ENCODE measurements around the gene FAM120A. TPM values are rescaled to one million over a fixed set of nuclear protein-coding genes. Genes with fewer than 3 reads are reported as not detected.

The FAM120A gene
- total RNA-seq, 2 donors from 2014 or later, result 38.3 to 46.1 TPM

DNA sequence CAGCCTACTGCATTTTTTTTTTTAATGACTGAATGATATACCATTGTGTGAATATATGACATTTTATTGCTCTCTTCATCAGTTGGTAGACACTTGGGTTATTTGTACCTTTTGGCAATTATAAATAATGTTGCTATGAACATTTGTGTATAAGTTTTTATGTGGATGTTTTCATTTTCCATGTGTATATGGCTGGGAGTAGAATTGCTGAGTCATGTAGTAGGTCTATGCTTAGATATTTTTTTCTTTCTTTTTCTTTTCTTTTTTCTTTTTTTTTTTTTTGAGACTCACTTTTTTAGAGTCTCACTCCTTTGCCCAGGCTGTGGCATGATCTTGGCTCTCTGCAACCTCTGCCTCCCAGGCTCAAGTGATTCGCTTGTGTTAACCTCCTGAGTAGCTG lies 34.8 kb downstream of the FAM120A start:
- H3K4me1 Mint-ChIP-seq, result peaks cover 5% of the 10 kb centered on the region
- no peak overlapping the region for H3K4me3 ChIP-seq (ENCODE audit: low read length)
- H3K27ac ChIP-seq (ENCODE audit: low read depth, low read length), result no peak overlapping the region
- H3K9me3 ChIP-seq (ENCODE audit: control insufficient read depth, low read length), result no peaks in the 10 kb centered on the region
- no peak for DNase-seq
- H3K9ac ChIP-seq (ENCODE audit: extremely low read depth, low read length, poor library complexity, severe bottlenecking), result no peak overlapping the region
- peak overlapping the region; percentile 76 for H3K27ac Mint-ChIP-seq
- peaks cover 43% of the 10 kb centered on the region for H3K36me3 Mint-ChIP-seq (ENCODE audit: low read depth)
- no peaks in the 10 kb centered on the region for H3K9me3 Mint-ChIP-seq
- H3K27me3 ChIP-seq (ENCODE audit: control insufficient read depth, insufficient read depth, low read length, poor library complexity, severe bottlenecking), result no peaks in the 10 kb centered on the region
- WGBS, 2 experiments (ENCODE audit: insufficient coverage in 1 of 2, insufficient read length in 1 of 2), result 88 to 100% methylated on average over 1 of the region's 1 CpG
- H3K4me1 ChIP-seq (ENCODE audit: control insufficient read depth, insufficient read depth, low read length), result no peaks in the 10 kb centered on the region
- no peaks in the 10 kb centered on the region for H3K27me3 Mint-ChIP-seq (ENCODE audit: insufficient read depth)
- H3K4me3 Mint-ChIP-seq, result no peak overlapping the region
- peaks cover 44% of the 10 kb centered on the region for H3K36me3 ChIP-seq (ENCODE audit: control insufficient read depth, insufficient read depth, low read length)
- TF ChIP-seq, protein P1, sequence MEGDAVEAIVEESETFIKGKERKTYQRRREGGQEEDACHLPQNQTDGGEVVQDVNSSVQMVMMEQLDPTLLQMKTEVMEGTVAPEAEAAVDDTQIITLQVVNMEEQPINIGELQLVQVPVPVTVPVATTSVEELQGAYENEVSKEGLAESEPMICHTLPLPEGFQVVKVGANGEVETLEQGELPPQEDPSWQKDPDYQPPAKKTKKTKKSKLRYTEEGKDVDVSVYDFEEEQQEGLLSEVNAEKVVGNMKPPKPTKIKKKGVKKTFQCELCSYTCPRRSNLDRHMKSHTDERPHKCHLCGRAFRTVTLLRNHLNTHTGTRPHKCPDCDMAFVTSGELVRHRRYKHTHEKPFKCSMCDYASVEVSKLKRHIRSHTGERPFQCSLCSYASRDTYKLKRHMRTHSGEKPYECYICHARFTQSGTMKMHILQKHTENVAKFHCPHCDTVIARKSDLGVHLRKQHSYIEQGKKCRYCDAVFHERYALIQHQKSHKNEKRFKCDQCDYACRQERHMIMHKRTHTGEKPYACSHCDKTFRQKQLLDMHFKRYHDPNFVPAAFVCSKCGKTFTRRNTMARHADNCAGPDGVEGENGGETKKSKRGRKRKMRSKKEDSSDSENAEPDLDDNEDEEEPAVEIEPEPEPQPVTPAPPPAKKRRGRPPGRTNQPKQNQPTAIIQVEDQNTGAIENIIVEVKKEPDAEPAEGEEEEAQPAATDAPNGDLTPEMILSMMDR (conservative IDR thresholded peaks at IDR 0.05), result no peak

DNA sequence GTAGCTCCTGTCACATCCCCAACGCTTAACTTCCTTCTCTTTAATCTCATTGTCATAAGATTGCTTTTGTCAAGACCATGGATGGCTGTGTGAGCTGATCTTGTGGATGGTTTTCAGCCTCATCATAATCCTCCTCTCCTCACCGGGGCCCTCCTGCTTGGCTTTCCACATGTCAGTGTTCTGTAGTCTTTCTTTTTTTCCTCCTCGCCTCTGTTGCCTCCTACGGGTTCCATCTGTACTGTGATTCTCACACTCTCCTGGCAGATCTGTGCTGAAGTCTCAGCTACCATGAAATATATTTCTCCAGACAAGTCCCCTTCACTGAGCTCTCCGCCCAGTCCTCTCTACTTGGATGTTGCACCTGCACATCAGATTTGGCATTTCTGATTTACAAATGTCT lies 36.8 kb downstream of the FAM120A start:
- Mint-ChIP-seq H3K27ac (no peak overlapping the region), H3K9me3 (no peaks in the 10 kb centered on the region), H3K4me3 (no peak overlapping the region), H3K4me1 (no peaks in the 10 kb centered on the region), H3K27me3 (ENCODE audit: insufficient read depth) (no peaks in the 10 kb centered on the region), H3K36me3 (ENCODE audit: low read depth) (peaks cover 40% of the 10 kb centered on the region)
- Histone ChIP-seq H3K9ac (ENCODE audit: extremely low read depth, low read length, poor library complexity, severe bottlenecking) (no peak overlapping the region), H3K27ac (ENCODE audit: low read depth, low read length) (no peak overlapping the region), H3K36me3 (ENCODE audit: control insufficient read depth, insufficient read depth, low read length) (peaks cover 53% of the 10 kb centered on the region), H3K27me3 (ENCODE audit: control insufficient read depth, insufficient read depth, low read length, poor library complexity, severe bottlenecking) (no peaks in the 10 kb centered on the region), H3K4me3 (ENCODE audit: low read length) (no peak overlapping the region), H3K4me1 (ENCODE audit: control insufficient read depth, insufficient read depth, low read length) (no peaks in the 10 kb centered on the region), H3K9me3 (ENCODE audit: control insufficient read depth, low read length) (no peaks in the 10 kb centered on the region)
- TF ChIP-seq, protein P1 (conservative IDR thresholded peaks at IDR 0.05), result no peak
- no peak for DNase-seq
- 95% methylated on average over 5 of the region's 5 CpGs for WGBS, 2 experiments (ENCODE audit: insufficient coverage in 1 of 2, insufficient read length in 1 of 2)

DNA sequence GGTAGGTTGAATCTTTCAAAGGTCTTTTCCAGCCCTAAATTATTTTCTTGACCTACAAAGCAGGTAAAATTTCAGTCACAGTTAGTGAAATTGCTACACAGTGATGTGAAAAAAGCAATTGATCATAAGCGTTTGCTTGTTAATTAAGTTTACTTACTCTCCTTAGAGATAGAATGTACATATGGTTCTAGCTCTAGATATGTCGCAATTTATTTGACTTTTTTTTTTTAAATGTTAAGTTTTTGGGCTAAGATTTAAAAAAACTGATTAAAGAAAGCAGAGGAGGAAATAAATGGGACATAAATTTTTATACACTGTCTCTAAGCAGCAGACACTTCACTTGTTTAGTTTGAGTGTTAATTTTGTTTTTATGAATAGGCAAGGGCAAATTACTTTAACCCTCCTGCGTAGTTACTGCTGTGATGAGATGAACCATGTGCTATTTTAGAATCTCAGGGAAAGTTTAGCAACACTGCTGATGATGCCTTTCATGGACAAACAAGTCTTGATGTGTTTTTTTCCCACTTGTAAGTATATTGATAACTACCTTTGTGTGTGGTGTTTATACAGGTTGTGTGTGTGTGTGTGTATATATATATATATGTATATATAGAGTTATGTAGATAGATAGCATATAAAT lies 40.2 kb downstream of the FAM120A start:
- no peak overlapping the region for H3K27ac Mint-ChIP-seq
- H3K4me1 Mint-ChIP-seq, result no peaks in the 10 kb centered on the region
- TF ChIP-seq, protein P1 (conservative IDR thresholded peaks at IDR 0.05), result no peak
- peaks cover 50% of the 10 kb centered on the region for H3K36me3 ChIP-seq (ENCODE audit: control insufficient read depth, insufficient read depth, low read length)
- no peak overlapping the region for H3K4me3 Mint-ChIP-seq
- H3K9ac ChIP-seq (ENCODE audit: extremely low read depth, low read length, poor library complexity, severe bottlenecking), result no peak overlapping the region
- H3K4me3 ChIP-seq (ENCODE audit: low read length), result no peak overlapping the region
- H3K27ac ChIP-seq (ENCODE audit: low read depth, low read length), result no peak overlapping the region
- peaks cover 42% of the 10 kb centered on the region for H3K36me3 Mint-ChIP-seq (ENCODE audit: low read depth)
- WGBS, 2 experiments (ENCODE audit: insufficient coverage in 1 of 2, insufficient read length in 1 of 2), result 93 to 96% methylated on average over 3 of the region's 3 CpGs
- H3K27me3 ChIP-seq (ENCODE audit: control insufficient read depth, insufficient read depth, low read length, poor library complexity, severe bottlenecking), result no peaks in the 10 kb centered on the region
- H3K9me3 ChIP-seq (ENCODE audit: control insufficient read depth, low read length), result no peaks in the 10 kb centered on the region
- no peaks in the 10 kb centered on the region for H3K9me3 Mint-ChIP-seq
- H3K27me3 Mint-ChIP-seq (ENCODE audit: insufficient read depth), result no peaks in the 10 kb centered on the region
- DNase-seq, result no peak
- no peaks in the 10 kb centered on the region for H3K4me1 ChIP-seq (ENCODE audit: control insufficient read depth, insufficient read depth, low read length)

Data from endodermal cell (in vitro differentiated cells).